ENCODE measurements around the gene KBTBD7.

The KBTBD7 gene

DNA sequence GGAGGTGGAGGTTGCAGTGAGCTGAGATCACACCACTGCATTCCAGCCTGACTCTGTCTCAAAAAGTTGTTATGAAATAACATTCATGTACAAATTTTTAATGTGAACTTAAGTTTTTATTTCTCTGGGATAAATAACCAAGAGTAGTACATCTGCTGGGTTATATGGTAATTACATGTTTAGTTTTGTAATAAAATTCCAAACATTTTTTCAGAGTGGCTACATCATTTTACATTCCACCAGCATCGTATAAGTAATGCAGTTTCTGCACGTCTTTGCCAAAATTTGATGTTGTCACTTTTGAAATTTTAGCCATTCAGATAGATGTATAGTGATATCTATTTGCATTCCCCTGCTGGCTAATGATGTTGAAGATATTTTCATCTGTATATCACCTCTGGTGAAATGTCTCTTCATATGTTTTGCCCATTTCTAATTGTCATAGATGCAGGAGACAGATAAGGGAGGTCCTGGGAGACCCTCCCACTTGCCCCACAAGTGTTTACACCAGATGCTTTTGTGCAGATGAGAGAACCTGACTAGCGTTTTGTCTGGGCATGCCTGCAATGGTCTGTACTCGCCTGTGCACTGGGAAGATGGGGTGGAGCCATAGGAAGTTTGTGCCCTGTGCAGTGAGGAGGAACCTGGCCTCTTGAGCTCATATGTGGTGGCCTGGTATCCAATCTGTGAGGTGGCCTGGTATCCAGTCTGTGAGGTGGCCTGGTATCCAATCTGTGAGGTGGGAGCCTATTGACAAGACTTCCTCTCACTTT is 49.0 kb downstream of the KBTBD7 start:
- TF ChIP-seq, protein P1, sequence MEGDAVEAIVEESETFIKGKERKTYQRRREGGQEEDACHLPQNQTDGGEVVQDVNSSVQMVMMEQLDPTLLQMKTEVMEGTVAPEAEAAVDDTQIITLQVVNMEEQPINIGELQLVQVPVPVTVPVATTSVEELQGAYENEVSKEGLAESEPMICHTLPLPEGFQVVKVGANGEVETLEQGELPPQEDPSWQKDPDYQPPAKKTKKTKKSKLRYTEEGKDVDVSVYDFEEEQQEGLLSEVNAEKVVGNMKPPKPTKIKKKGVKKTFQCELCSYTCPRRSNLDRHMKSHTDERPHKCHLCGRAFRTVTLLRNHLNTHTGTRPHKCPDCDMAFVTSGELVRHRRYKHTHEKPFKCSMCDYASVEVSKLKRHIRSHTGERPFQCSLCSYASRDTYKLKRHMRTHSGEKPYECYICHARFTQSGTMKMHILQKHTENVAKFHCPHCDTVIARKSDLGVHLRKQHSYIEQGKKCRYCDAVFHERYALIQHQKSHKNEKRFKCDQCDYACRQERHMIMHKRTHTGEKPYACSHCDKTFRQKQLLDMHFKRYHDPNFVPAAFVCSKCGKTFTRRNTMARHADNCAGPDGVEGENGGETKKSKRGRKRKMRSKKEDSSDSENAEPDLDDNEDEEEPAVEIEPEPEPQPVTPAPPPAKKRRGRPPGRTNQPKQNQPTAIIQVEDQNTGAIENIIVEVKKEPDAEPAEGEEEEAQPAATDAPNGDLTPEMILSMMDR (IDR thresholded peaks at IDR 0.05; ENCODE audit: low read length, missing control alignments), result no peak
- DNase-seq (ENCODE audit: low read depth), result peak; percentile 32
- H3K4me3 ChIP-seq (replicated peaks; ENCODE audit: low read depth, low read length), result no peak overlapping the region

DNA sequence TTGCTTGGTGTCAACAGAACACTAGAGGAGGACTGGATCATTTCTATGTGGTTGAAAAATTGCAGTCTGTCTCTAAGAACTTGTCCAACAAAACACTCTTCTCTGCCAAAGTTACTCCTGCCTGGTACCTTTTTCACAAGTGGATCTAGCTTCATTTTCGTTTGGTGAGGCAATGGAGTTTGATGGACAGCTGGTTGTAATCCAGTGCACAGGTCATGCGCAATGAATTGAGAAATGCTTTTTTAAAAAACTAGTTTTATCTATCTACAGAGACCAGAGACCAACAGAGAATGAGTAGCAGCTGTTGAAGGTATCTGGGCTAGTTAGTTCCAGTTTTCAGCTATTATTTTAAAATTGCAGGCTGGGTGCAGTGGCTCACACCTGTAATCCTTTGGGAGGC is 49.8 kb downstream of the KBTBD7 start:
- H3K4me3 ChIP-seq (replicated peaks; ENCODE audit: low read depth, low read length), result no peak overlapping the region
- TF ChIP-seq, protein P1 (IDR thresholded peaks at IDR 0.05; ENCODE audit: low read length, missing control alignments), result no peak
- DNase-seq (ENCODE audit: low read depth), result no peak

Measured in fibroblast of pulmonary artery (primary cell).